ENCODE results near the gene AMMECR1L. TPM values are rescaled to one million over a fixed set of nuclear protein-coding genes. Genes with fewer than 3 reads are reported as not detected.

The AMMECR1L gene
- 16.9 to 20.3 TPM (median 18.7 TPM) in 5 replicates for total RNA-seq (2022; extraction: Qiagen RNA extraction; ENCODE audit: low read depth)

DNA sequence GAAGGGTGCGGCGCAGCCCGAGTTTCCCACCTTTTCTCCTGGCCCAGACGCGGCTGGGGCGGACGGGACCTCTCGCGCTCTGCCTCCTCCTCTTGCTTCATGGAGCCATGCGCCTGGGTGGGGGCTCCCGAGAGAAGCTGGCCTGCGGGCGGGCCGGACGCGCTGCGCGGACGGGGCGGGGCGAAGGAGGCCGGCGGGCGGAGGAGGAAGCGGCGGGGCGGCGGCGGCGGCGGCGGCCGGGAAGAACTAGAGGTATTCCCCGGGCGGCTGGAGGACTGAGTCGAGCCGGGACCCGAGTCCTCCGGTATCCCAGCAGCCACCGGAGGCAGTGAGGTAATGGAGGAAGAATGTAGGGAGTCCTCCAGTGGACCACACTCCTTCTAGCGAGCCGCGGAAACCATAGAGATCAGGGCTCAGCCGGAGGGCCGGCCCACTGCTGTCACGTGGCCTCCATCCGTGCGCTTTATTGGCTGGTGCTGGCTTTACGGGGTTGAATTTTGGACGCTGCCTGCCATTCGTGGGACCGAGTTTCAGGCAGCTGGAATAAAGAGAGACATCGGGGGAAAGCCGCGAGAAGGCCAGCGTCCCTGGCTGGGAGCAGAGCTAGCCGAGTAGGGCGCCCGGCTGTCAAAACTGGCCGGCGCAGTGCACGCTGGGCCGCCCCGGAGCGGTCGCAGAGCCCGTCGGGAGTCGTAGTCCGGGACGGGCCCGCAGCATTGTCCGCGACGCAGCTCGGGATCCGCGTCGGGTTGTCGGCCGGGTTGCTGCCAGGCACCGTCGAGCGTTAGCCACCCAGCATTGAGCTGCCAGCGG lies at the start of gene AMMECR1L:
AMMECR1L (minus strand) TSS at position 177 of the 813 bp plus-strand sequence. CDS start 11,722 bp downstream, outside the sequence.

Other genes with a start within 250 kb of the AMMECR1L start
- 0.09 to 0.21 TPM (median 0.12 TPM) in 4 of 5 replicates, not detected in the other for gene GPR17, start 239.8 kb downstream of the AMMECR1L start, total RNA-seq (2022; extraction: Qiagen RNA extraction; ENCODE audit: low read depth)
- gene LIMS2, start 210.4 kb downstream of the AMMECR1L start, total RNA-seq (2022; extraction: Qiagen RNA extraction; ENCODE audit: low read depth) = 4.0 to 8.1 TPM (median 5.2 TPM) in 5 replicates
- 4.1 to 6.2 TPM (median 5.7 TPM) in 5 replicates for gene SFT2D3, start 184.5 kb downstream of the AMMECR1L start, total RNA-seq (2022; extraction: Qiagen RNA extraction; ENCODE audit: low read depth)
- gene WDR33, start 74.8 kb downstream of the AMMECR1L start, total RNA-seq (2022; extraction: Qiagen RNA extraction; ENCODE audit: low read depth) = 18.2 to 26.0 TPM (median 24.4 TPM) in 5 replicates
- 49.5 to 56.6 TPM (median 52.0 TPM) in 5 replicates for gene POLR2D, start 27.8 kb downstream of the AMMECR1L start, total RNA-seq (2022; extraction: Qiagen RNA extraction; ENCODE audit: low read depth)
- 11.2 to 14.2 TPM (median 12.9 TPM) in 5 replicates for gene SAP130, start 142.1 kb upstream of the AMMECR1L start, total RNA-seq (2022; extraction: Qiagen RNA extraction; ENCODE audit: low read depth)
- gene UGGT1, start 205.2 kb upstream of the AMMECR1L start, total RNA-seq (2022; extraction: Qiagen RNA extraction; ENCODE audit: low read depth) = 19.5 to 25.2 TPM (median 22.0 TPM) in 5 replicates